Lower leg skin (tissue), 3 donors: ENCODE measurements around the gene NAV1.

Experiments used
- POLR2A ChIP-seq, 2 donors: fragments of 450-650 bp; IDR thresholded peaks; one replicate each; pipeline ENCODE4 v1.6.1; 2016 to 2017; ENCODE audit warnings: antibody characterized with exemption in 2 of 2, mild to moderate bottlenecking in 1 of 2, moderate library complexity in 1 of 2
- TF ChIP-seq, protein P1 (sequence below), 3 donors: fragments of 450-650 bp; IDR thresholded peaks; one replicate each; pipeline ENCODE4 v1.5.1; 2016; ENCODE audit warnings: antibody characterized with exemption in 3 of 3, mild to moderate bottlenecking in 3 of 3, moderate library complexity in 2 of 3

DNA sequence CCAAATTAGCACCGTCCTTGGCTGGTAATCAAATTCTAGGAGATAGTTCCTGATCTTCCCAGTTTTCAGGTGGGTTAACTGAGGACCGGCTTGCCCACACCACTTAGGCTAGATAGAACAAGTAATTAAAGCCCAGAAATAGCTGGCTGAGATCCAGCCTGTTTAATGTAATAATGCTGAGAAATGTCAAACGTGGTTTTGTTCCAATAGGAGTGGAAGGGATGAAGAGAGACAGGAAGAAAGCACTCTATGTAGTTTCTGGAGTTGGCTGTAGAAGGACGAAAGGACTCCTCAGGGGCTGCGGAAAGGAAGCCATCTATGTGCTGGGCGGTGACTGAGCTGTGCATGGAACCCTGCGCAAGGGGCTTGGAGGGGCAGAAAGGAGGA is 18.6 kb downstream of the NAV1 start:
- TF ChIP-seq, protein P1, sequence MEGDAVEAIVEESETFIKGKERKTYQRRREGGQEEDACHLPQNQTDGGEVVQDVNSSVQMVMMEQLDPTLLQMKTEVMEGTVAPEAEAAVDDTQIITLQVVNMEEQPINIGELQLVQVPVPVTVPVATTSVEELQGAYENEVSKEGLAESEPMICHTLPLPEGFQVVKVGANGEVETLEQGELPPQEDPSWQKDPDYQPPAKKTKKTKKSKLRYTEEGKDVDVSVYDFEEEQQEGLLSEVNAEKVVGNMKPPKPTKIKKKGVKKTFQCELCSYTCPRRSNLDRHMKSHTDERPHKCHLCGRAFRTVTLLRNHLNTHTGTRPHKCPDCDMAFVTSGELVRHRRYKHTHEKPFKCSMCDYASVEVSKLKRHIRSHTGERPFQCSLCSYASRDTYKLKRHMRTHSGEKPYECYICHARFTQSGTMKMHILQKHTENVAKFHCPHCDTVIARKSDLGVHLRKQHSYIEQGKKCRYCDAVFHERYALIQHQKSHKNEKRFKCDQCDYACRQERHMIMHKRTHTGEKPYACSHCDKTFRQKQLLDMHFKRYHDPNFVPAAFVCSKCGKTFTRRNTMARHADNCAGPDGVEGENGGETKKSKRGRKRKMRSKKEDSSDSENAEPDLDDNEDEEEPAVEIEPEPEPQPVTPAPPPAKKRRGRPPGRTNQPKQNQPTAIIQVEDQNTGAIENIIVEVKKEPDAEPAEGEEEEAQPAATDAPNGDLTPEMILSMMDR (IDR thresholded peaks at IDR 0.05): no peak
- TF ChIP-seq POLR2A (IDR thresholded peaks at IDR 0.05): no peak
